K562 (cell line): Measurements from ENCODE around the gene TUBGCP6. TPM values are rescaled to one million over a fixed set of nuclear protein-coding genes. Genes with fewer than 3 reads are reported as not detected.

Experiments
- ATAC-seq: fragments of 200-7000 bp; cut with Tn5 transposase; 3 replicates; pipeline ENCODE4 v1.9.1; 2020; ENCODE audit warnings: moderate library complexity
- BruUV-seq: library from RNA; stranded (reverse); fragments of 400-500 nt; replicated peaks from 2 replicates; lab custom pipeline; 2021; lab: Mats Ljungman, UMichigan
- CTCF ChIA-PET: fragments of 300-600 bp; formaldehyde crosslinking; extraction: SDS; loops from one replicate; lab custom pipeline; 2021; ENCODE audit warnings: low intra/inter-chr PET ratio; lab: Yijun Ruan, JAX
- POLR2A ChIA-PET: fragments of 300-600, 350-650 bp; sonication (Branson Sonifier 250); formaldehyde crosslinking; extraction: SDS; loops from one replicate; lab custom pipeline; 2021; ENCODE audit warnings: antibody characterized with exemption, inconsistent platforms; lab: Yijun Ruan, JAX
- DNase-seq, 4 experiments: peaks; one replicate each; pipeline versions ENCODE4 v3.0.0 to v3.0.0-alpha.2; 2011 to 2018; ENCODE audit warnings: low spot score in 3 of 4, mixed read lengths in 3 of 4; ENCODE audit errors: extremely low read depth in 1 of 4
- FAIRE-seq: peaks from 2 replicates; lab custom pipeline; 2011; peaks lifted over from hg19 to GRCh38; lab: Jason Lieb, UNC
- H2AFZ ChIP-seq: 2 replicates; pipeline ENCODE4 v1.6.0; 2011; ENCODE audit warnings: low read depth, low read length, control low read depth, inconsistent platforms
- H3K27ac ChIP-seq: fragments of 200-600 bp; 3 replicates; pipeline ENCODE4 v1.8.0; 2011; ENCODE audit warnings: low read depth, mild to moderate bottlenecking, control low read depth, inconsistent platforms, low read length, moderate library complexity, mixed read lengths; ENCODE audit errors: extremely low read depth
- H3K27me3 ChIP-seq, 2 experiments: fragments of 300-600 bp in 1 of 2; 2 replicates in 1 of 2; 3 replicates in 1 of 2; pipeline versions ENCODE4 v1.6.0 to v1.8.0; 2011; ENCODE audit warnings: inconsistent platforms in 2 of 2, low read length in 2 of 2, mild to moderate bottlenecking in 1 of 2, mixed read lengths in 1 of 2, moderate library complexity in 1 of 2; ENCODE audit not compliant: control insufficient read depth in 2 of 2, insufficient read depth in 2 of 2
- H3K36me3 ChIP-seq: fragments of 300-600 bp; 3 replicates; pipeline ENCODE4 v1.8.0; 2011; ENCODE audit warnings: mild to moderate bottlenecking, low read length, inconsistent platforms; ENCODE audit not compliant: control insufficient read depth, insufficient read depth
- H3K4me1 ChIP-seq, 2 experiments: fragments of 200-600 bp in 1 of 2; replicated peaks in 1 of 2; 2 replicates in 1 of 2; 3 replicates in 1 of 2; pipeline versions ENCODE4 v1.5.1 to v1.8.0; 2011; ENCODE audit warnings: inconsistent platforms in 2 of 2, low read length in 2 of 2, mild to moderate bottlenecking in 1 of 2, mixed read lengths in 1 of 2, moderate library complexity in 1 of 2; ENCODE audit not compliant: control insufficient read depth in 2 of 2, insufficient read depth in 2 of 2
- H3K4me2 ChIP-seq: 2 replicates; pipeline ENCODE4 v1.6.1; 2011; ENCODE audit warnings: low read length, control low read depth, inconsistent platforms, mixed read lengths; ENCODE audit not compliant: insufficient read depth
- H3K4me3 ChIP-seq: fragments of 200-600 bp; sonication (generic), shearing (Covaris generic); 2 replicates; pipeline ENCODE4 v1.5.1; 2016; ENCODE audit warnings: control low read depth, inconsistent platforms
- H3K79me2 ChIP-seq: fragments of 200-600 bp; 3 replicates; pipeline ENCODE4 v1.8.0; 2011; ENCODE audit warnings: low read length, inconsistent platforms; ENCODE audit not compliant: control insufficient read depth, insufficient read depth
- H3K9ac ChIP-seq, 2 experiments: 2 replicates each; pipeline versions ENCODE4 v1.6.0 to v1.6.1; 2011; ENCODE audit warnings: low read depth in 2 of 2, low read length in 2 of 2, control low read depth in 1 of 2, inconsistent platforms in 1 of 2, mild to moderate bottlenecking in 1 of 2, mixed read lengths in 1 of 2; ENCODE audit not compliant: insufficient read depth in 1 of 2
- H3K9me1 ChIP-seq: one replicate; pipeline ENCODE4 v1.6.0; 2011; ENCODE audit warnings: inconsistent platforms, mild to moderate bottlenecking, low read length, moderate library complexity; ENCODE audit not compliant: control insufficient read depth, insufficient read depth
- H3K9me3 ChIP-seq: replicated peaks from 2 replicates; pipeline ENCODE4 v1.5.1; 2011; ENCODE audit warnings: low read depth, low read length, inconsistent platforms; ENCODE audit not compliant: control insufficient read depth, insufficient read depth
- H4K20me1 ChIP-seq: replicated peaks from 2 replicates; pipeline ENCODE4 v1.6.1; 2011; ENCODE audit warnings: low read length, inconsistent platforms, mixed read lengths; ENCODE audit not compliant: control insufficient read depth, insufficient read depth
- HOMEZ ChIP-seq: fragments of 250-450 bp; sonication (Bioruptor Pico); IDR thresholded peaks from 2 replicates; pipeline ENCODE4 v1.4.0; 2020; ENCODE audit warnings: mild to moderate bottlenecking, moderate library complexity
- POLR2G ChIP-seq: fragments of 200-400 bp; formaldehyde crosslinking; IDR thresholded peaks from 2 replicates; pipeline ENCODE4 v1.6.1; 2017; ENCODE audit warnings: low read depth, mild to moderate bottlenecking, antibody characterized with exemption, low read length, moderate library complexity
- WGBS: fragments of 100-300 bp; shearing (Covaris generic); methylation state at CpG from one replicate; pipeline ENCODE4 v1.1.6; 2016; ENCODE audit warnings: low coverage, mixed read lengths; ENCODE audit not compliant: insufficient coverage; ENCODE audit errors: missing lambda C conversion rate; 5-methylcytosine and 5-hydroxymethylcytosine counted together
- in situ Hi-C: fragments of 300-500 bp; cut with MboI; formaldehyde crosslinking; loops from 4 replicates; pipeline ENCODE4 v1.15.0; 2018; ENCODE audit warnings: inconsistent platforms, mixed read lengths
- intact Hi-C: fragments of 100-400 bp; cut with micrococcal nuclease; formaldehyde crosslinking; loops from 2 replicates; pipeline ENCODE4 v1.14.2; 2022
- polyA plus RNA-seq, 8 experiments: library from polyadenylated mRNA; depleted of rRNA in 4 of 8; stranded (reverse) in 5 of 8; unstranded in 3 of 8; fragments of >200 nt; fragmentation: Nextera tagmentation in 2 of 8; fragmentation: Illumina TruSeq in 1 of 8; extraction: Ambion mirVana in 2 of 8; extraction: Trizol in 1 of 8; gene quantifications; 2 replicates each; pipeline versions ENCODE4 v1.2.1 to v1.2.3, GENCODE V29; 2011 to 2014; ENCODE audit warnings: inconsistent platforms in 1 of 8, missing spikeins in 1 of 8
- total RNA-seq, 7 experiments: library from RNA; depleted of rRNA in 6 of 7; stranded (reverse); fragments of >200 nt in 6 of 7; fragmentation: Illumina TruSeq in 2 of 7; extraction: Trizol in 2 of 7; gene quantifications; 2 replicates each; pipeline versions ENCODE4 v1.2.1 to v1.2.3, GENCODE V29; 2011 to 2021; ENCODE audit warnings: low replicate concordance in 1 of 7

Gene TUBGCP6
- total and polyA plus RNA-seq, 9 of the 15 experiments (the other 6 are each of a cell fraction or from before 2014, with no cell fraction given), result 0.76 to 33.0 (median 10.1) TPM

GRCh38 chr22:50207383-50208140 lies 37.3 kb downstream of the TUBGCP6 start:
- CTCF ChIA-PET, result no interaction called here
- 0 out of 2 replicates have a peak, but pooled peaks cover 3% of the 10 kb centered on the region for H4K20me1 ChIP-seq
- peaks cover 54% of the 10 kb centered on the region for H3K36me3 ChIP-seq
- FAIRE-seq, result no peak
- no peak for ATAC-seq
- no TSS peak for BruUV-seq
- no peak overlapping the region for H3K27ac ChIP-seq
- no peak overlapping the region for H2AFZ ChIP-seq
- POLR2A ChIA-PET, result no interaction called here
- in situ Hi-C loops, result no loop called here
- no peak overlapping the region for H3K4me2 ChIP-seq
- intact Hi-C loops, result no loop called here
- H3K9ac ChIP-seq, result no peak overlapping the region
- peaks cover 6% of the 10 kb centered on the region; the same call in 1 of the 3 replicates for H3K79me2 ChIP-seq
- 90% methylated on average over 15 of the region's 23 CpGs for WGBS
- peaks cover 0 to 37% of the 10 kb centered on the region in 2 experiments; a peak in 2 of 5 replicates for H3K4me1 ChIP-seq
- DNase-seq, result no peak
- H3K9me3 ChIP-seq, result peaks cover 5% of the 10 kb centered on the region; the same call in 1 of the 2 replicates
- H3K4me3 ChIP-seq, result no peak overlapping the region
- no peaks in the 10 kb centered on the region for H3K9me1 ChIP-seq
- TF ChIP-seq POLR2G (peak; percentile 57), HOMEZ (CRISPR knock-in tag) (no peak)
- no peaks in the 10 kb centered on the region for H3K27me3 ChIP-seq
